HG03442 (cell line): Measurements from ENCODE around the gene FOXJ1.

Source experiments
- ATAC-seq: cut with Tn5 transposase; IDR thresholded peaks from one replicate; pipeline ENCODE4 v1.9.1; 2021; ENCODE audit warnings: mild to moderate bottlenecking, moderate library complexity; ENCODE audit not compliant: unreplicated experiment

Gene FOXJ1

DNA sequence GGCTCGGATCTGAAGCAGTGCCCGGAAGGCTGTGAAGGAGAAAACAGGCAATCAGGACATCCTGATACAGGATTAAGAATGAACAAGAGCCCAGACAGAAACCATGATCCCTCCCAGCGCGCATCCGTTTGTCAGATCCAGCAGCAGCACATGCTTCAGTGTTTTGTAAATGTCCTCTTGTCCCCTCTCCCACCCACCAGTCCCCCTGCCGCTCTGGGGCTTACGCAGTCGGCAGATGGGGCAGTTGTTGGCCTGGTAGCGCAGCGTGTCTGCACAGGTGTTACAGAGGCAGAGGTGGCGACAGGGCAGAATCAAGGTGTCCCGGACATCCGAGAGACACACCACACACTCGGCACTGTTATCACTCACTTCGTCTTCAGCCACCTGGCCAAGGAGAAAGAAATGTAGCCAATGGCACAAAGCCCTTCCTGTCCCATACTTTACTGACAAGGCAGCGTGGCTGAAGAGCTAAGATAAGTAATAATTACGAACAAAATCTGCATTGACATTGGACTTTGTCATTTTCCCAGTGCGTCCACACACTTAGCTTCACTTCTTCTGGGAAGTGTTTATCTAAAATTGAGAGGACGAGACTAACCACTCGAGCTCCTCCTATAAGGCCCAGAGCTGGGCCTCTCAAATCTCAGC, 20.7 kb upstream of the FOXJ1 start:
- ATAC-seq = no peak

DNA sequence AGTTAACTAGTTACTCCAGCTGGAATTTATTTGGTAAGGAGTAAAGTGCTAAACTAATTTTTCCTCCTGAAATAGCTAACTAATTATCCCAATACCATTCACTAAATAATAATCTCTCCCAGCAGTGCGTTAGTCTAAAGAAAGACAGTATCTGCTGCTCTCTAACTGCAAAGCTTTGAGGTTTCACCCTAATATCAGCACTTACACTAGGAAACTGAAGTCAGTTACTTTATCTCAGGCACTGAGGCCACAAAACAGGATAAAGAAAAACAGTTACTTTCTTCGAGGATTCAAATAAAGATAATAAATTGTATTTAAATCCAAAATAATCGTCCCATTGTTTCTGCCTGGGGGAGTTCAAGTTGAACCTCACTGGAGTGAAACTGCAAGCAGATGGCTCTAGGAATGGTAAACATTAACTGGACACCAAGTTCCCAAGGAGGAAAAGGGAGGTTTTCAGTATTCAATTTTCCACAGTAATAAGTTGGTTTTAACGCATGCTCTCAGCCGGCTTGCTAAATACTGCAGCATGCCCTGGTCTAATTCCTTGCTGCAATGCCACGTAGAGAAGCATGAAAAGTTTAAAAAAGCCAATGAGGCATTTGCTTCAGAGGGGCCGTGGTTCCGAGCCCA, 20.0 kb upstream of the FOXJ1 start:
- ATAC-seq = no peak

DNA sequence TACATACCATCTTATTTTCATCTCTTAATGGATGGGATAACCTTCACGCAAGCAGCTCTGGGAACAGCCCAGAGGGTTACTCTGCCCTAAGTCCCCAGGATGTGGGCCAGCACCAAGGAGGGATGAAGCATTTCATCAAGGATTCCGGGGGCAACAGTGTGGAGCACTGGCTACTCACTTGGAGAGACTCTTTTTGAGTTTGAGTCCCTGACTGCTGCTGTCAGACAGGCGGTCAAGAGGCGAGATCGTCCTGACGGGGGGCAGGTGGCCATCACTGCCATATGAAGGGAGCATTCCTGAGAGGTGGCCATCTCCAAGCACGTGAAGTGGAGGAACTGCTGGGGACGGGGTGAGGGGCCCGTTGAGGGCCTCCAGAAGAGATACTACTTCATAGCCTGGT, 18.1 kb upstream of the FOXJ1 start:
- no peak for ATAC-seq

DNA sequence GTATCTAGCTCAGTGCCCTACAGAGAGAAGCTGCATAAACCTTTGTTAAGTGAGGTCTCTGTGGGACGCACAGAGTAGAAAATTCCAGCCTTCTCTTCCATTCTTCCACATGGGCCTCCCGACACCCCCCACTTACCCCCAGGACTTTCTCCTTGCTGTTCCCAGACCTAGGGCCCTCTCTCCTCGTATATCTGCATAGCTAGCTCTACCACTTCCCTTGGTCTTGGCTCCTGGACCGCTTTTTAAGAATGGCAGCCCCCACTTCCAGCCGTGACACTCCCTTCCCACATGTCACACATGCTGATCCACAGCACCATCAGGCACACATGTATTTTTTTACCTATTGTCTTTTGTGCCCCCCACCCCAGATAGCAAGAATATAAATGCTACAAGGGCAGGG, 16.7 kb upstream of the FOXJ1 start:
- ATAC-seq = no peak

DNA sequence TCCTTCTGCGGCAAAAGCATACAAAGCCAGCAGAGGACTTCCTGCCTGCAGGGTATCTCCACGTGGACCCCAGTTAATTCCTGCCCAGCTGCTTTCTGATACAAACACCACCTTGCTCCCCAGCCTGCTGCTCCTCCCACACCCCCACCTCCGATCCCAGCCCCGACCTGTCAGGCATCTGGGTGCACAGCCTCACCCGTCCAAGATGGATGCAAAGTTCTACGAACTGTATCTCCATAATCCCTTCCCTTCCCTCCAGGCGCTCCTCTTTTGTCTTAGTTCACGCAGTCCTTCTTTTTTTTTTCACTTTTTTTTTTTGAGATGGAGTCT, 15.6 kb upstream of the FOXJ1 start:
- no peak for ATAC-seq

DNA sequence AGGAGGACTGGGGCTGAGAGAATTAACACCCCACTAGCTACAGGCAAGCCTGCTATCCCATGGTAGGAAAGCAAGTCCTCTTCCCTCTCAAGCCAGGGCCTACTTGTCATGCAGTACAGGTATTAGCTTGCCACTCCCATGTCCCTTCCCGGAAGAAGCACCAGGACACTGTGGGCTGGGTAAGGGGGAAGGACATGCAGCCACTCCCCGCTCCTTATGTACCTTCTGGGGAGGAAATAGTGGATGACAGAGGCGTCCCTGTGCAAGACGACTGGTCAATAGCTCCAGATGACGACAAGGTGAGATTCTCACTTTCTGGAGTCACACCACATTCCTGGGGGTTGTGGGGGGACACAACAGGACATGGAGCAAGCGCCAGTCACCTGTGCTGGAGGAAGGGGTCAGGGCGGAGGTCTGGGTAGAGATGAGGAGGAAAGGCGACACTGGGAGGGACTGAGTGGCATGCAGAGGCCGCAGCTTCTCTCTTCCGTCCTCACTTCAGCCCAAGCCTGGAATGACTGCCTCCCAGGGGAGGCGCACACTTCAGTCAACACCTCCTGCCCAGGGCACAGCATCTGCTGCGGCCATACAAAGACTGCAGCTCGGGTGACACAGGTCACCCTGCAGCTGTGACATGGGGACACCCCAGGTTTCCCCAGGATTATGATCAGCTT, 15.1 kb upstream of the FOXJ1 start:
- no peak for ATAC-seq

DNA sequence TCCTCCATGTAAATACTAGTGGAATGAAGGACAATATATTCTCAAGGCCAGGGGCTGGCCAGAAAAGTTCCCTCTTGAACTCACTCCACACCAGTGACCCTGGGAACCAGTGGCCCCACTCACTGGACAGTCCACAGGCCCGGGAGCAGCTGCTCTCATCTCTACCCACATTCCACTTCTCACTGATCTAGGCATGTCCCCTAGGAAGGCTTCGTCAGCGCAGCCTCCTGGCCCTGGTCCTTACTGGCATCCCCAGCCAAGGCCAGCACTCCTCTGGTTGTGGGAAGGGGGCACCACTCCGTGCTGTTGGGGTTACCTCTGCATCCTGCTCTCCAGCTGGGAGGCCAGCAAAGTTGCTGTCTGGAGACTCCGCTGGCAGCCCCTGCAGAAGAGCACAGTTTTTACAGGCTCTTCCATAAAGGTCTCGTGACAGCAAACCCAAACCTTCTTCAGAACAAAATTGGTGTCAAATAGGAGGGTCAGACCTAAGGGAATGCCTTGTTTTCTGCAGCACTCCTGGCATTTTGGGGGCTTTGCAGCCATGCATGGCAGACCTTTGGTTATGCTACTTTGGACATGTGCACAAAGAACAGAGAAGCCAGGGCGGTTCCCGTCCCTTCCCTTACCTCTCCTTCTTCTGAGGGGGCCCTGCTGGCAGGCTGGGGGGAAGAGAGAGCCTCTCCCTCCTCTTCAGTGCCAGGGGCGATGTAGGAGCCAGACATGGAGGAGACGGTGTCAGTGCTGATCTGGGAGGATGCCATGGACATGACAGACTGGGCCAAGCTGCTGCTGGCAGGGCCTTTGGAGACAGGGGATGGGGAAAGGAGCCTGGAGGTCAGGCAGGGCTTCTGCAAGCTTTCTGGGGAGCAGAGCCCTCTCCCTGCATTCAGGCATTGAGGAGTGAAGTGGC, 14.1 kb upstream of the FOXJ1 start:
- ATAC-seq = no peak

DNA sequence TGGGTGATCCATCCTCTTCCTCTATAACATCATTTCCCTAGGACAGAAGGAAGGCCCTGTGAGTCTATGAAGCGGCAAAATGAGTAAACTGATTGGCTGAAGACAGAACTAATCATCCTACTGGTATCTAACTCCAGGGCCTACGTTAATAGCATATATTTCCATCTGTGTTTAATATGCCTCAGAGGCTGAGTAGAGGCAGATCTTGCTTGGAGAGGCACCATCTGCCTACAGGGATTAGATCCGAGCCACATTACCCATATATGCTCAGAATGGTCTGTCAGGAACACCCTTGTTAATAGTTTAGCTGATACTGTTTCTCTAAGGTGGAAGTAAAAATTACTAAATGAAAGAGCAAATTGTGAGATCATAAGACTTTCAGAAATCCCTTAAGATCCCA, 13.2 kb upstream of the FOXJ1 start:
- no peak for ATAC-seq

DNA sequence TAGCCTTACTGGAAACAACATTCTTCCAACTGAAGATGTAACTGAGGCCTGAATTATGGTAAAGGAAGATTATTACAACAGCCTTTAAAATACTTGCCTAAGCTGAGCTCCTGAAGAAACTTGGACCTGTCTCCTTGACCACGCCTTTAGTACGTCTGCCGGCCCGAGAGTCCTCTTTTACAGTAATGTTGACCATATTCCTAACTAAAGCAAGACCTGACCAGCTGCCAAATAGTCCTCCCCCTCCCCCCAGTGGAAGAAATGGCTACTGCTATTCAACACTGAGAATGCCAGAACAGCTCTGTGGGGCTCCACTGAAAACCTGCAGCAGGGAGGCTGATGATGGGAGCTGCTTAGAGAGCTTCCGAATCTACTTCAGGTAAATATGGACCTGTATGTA, 12.6 kb upstream of the FOXJ1 start:
- no peak for ATAC-seq

DNA sequence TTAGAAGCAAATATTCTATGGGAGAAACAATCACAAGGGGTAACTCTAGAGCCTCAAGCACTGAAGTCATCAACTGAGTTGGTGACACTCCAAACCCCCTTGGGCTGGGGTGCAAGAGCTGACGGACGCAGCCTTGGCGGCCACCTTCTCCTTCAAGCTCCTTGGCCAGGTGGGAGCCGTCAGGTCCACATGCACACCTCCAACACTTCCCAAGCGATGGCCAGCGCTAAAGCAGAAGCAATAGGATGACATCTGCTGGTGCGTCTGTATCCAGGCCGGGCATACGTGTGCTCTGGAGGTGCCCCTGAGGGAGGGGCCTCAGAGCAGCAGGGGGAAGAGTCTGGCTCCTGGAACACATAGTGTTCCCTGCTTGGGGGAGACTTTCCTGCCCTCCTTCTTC, 12.2 kb upstream of the FOXJ1 start:
- ATAC-seq = no peak

DNA sequence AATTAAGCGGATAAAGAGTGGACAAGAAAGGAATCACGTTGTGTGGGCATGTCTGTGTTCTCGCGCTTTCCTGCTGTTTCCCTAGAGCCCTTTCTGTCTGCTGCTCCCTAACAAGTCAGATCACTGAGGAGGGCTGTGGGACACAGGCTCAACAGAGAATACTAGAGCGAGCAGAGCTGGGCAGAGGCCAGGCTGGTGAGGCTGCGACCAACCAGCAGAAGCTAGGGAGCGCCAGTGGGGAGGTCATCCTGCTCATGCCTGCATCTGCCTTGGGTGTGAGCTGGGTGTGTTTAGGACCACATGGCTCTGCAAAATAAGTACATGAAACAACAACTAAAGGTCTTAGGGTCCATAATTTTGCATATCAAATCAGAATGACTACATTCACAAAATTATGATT, 11.5 kb upstream of the FOXJ1 start:
- ATAC-seq = no peak

DNA sequence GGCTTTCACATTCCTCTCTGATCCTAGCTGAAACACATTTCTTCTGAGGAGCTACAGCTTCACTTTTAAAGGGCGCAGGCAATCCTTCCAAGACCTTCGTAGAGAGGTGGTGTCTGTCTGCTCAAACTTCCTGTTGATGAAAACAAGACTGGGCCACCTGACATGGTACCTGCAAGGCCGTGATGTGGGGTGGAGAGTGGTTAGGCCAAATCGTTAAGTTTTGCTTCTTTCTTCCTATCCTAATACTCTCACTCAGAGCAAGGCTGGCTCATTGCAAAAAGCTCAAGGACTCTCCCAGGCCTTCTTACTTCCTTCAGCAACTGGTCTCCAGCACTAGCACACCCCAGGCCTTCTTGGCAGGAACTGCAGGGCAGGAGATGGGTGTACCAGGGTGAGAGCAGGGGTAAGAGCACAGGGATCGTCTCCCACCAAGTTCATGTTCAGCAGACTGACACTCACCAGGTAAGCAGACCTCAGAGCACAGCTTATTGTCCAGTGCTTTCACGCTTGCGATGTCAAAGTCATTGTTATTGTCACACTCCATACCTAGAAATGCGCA, 10.9 kb upstream of the FOXJ1 start:
- ATAC-seq = no peak

DNA sequence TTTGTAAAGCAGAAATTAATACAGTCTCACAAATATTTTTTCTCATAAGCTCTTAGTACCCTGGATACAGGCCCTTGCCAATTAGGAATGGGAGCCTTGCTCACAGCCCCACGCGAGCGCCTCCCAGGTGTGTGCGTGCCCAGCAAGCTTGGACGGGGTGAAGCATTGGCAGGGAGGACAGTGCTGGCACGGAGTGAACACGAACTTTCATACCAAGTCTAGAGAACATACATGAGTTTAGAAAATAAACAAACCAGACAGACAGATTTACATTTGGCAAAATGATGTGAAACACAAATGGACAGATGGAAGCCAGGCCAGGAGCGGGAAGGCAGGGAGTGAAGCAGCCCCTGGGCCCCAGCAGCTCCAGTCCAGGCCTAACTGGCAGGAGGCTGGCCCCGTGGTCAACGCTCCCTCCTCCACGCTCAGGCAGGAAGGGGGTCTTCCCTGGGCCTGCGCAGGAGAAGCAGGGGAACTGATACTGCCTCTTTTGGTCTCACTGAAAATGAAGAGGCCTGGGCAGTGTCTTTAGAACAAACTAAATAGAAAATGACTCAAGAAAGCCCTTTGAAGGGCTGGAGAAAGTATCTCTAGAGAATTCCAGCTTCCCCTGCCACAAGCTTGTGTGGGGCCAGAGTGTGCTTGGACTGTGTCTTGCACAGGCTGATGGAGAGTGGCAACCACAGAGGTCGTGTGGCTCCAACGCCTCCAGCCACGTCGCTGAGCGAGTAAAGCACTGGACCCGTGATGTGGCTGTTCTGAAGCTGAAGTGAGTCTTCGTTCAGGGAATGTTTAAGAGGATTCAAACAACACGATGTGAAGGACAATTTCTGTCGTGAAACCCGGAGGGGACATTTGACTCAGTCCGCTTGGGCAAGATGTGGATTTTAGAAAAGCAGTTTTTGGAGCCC, 9.9 kb upstream of the FOXJ1 start:
- ATAC-seq = no peak

DNA sequence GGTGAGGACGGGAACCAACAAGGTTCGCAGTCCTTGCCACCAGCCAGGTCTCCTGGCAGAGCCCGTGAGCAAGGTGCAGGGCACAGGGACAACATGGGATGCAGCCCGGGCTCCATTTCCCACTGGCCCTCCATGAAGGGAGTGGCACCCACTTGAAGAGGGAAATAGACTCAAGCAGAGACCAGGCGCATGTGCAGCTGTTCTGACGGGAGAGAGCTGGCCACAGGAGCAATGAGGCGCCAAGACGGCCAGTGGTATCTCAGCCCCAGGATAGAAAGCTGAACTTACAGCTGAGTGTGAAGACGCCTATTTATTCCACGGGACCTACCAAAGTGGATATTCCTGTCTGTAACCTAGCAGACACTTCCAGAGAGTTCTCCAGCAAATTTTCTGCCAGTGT, 8.2 kb upstream of the FOXJ1 start:
- ATAC-seq = no peak

DNA sequence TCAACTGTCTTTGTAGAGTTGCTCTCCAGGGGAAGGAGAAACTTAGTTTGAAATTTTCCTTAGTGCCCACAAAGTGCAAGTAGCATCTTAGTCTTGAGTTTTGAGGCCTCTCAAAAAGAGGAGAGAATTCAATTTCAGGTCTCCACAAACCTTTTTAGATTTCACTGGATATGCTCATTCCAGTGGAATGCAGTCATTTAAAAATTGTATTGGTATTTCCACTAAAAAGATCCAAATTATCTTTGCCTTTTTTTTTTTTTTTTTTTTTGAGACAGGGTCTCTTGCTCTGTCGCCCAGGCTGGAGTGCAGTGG, 6.9 kb upstream of the FOXJ1 start:
- ATAC-seq = no peak

DNA sequence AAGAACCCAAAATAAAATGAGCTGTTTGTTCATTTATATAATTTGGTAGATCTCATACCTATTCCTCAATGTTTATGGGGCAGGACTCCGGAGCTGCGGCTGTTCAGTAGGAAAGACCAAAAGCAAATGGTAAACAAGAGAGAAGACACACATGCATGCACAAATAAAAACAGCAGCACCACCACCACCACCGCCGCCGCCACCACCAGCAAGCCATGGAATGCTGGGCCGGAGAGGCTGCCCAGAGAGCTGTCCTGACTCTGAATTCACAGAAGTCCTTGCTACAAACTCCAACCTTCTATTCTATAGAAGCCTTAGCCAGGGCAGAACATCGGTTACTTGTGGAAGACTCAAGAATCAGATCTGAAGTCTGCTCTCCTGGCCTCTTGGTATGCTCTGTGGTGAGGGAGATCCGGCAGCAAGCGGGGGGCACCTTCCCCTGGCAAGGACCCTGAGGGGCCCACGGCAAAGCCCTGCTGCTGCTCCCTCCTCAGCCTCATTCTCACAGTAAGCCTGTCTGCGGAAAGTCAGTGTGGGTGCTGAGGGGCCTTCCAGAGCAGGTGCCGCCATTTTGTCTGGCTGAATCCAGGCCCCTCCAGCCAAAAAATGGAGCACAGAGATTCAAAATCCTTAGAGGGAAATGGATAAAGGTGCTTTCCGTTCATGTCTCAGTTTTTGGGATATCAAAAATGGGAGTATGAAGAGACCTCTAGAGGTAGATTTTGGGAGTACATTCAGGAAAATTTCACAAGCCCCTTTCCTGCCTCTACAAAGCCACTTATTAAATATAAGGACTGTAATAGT, 6.4 kb upstream of the FOXJ1 start:
- ATAC-seq = no peak

DNA sequence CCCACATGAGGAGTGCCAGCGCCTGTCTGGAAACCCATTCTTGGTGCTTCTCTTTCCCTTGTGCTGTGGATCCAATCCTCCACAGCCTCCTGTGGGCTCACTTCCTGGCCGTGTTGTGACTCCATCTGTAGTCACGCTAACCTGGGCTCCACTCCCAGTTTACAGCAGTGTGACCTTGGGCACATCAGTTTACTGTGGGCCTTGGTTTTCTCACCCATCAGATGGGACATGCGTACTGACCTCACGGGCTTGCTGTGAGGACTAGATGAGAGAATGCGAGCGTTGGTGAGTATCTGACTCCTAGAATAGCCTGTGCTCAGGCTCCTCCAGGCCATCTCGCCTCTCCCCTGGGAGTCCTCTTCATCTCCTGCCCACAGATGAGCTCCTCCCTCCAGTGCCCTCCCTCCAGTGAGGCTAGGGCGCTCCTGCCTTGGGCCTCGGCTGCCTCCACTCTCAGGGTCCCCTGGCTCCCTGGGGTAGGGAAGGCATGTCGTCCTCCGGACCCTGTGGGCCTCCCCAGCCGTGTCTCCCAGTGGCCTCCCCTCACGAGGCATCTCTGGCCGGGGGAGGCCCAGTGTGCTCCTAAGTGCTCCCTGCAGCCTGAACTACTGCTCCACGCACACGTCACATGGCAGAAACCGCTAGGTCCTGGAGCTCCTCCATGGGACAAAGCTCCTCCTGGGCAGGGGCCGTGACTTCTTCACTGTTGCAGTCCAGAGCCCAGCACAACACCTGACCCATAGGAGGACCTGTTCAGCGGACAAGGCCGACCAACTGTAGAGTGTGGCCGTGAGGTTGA, 5.2 kb upstream of the FOXJ1 start:
- no peak for ATAC-seq

DNA sequence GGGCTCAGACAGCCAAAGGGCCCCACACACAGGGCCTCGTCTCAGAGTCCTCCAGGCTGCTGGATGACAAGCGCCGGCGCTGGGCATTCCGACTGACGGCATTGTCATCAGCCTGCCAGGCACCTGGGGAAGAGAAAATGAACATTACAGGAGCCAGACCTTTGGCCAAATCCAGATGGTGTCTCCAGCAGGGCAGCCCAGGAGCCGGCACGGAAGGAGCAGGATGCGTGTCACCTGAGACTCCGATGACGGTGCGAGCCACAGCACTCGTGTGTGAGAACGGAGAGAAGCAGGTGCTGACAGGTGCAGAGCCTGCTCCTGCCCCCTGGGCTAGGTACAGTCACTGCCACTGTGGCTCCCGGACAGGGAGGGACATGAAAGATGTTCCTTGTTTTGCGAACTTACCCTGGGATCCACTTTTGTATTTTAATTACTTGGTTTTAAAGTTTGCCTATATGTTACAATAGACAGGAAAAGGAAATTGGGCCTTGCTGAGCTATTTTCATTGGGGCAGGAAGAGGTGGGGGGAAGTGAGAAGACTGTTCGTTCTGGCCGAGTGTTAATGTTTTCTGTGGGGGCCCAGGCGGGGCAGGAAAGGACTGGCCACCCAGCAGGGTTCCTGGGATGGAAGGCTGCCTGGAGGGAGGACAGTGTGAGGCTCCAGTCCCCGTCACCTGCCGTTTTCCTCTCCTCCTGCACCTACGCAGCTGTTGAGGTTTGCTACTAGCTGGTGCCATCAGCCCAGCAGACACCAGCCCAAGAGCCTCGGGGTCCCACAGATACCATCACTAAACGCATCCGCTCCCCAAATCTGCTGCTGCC, 4.4 kb upstream of the FOXJ1 start:
- ATAC-seq = no peak
